Colonic mucosa (tissue), 4 donors: Measurements from ENCODE around the gene TRIM7. TPM values are rescaled to one million over a fixed set of nuclear protein-coding genes. Genes with fewer than 3 reads are reported as not detected.

Experiments
- DNase-seq: peaks from one replicate; pipeline ENCODE4 v3.0.0-alpha.2; 2020
- H3K27ac ChIP-seq: fragments of 200-600 bp; one replicate; pipeline ENCODE4 v1.8.0; 2021
- H3K27me3 ChIP-seq: fragments of 200-600 bp; one replicate; pipeline ENCODE4 v1.8.0; 2021
- H3K36me3 ChIP-seq: fragments of 200-600 bp; one replicate; pipeline ENCODE4 v1.8.0; 2021
- H3K4me1 ChIP-seq: fragments of 200-600 bp; one replicate; pipeline ENCODE4 v1.8.0; 2021; ENCODE audit warnings: mild to moderate bottlenecking
- H3K4me3 ChIP-seq: fragments of 200-600 bp; one replicate; pipeline ENCODE4 v1.8.0; 2021
- H3K9ac ChIP-seq, 2 donors: one replicate each; pipeline ENCODE4 v1.7.0; 2013; ENCODE audit warnings: control low read depth in 2 of 2, low read depth in 2 of 2, low read length in 2 of 2
- H3K9me3 ChIP-seq: fragments of 200-600 bp; one replicate; pipeline ENCODE4 v1.8.0; 2021
- intact Hi-C: fragments of 100-400 bp; cut with DNase I; formaldehyde crosslinking; loops from one replicate; pipeline ENCODE4 v1.14.1; 2022
- total RNA-seq, 2 donors: library from RNA; stranded (reverse); fragmentation: NEBNext Ultra II Directional in 1 of 2; extraction: Animal tissue kit (Norgen Biotek cat#: 25700) in 1 of 2; gene quantifications; one replicate each; pipeline ENCODE4 v1.2.1, GENCODE V29; 2021
- TF ChIP-seq, protein P1 (sequence below): fragments of 200-600 bp; IDR thresholded peaks from one replicate; pipeline ENCODE4 v1.8.0; 2022; ENCODE audit warnings: antibody characterized with exemption, mild to moderate bottlenecking
- donor health status: healthy.
- donor health status: DM: no; HTN: no; CAD: no.
- donor health status: DM: no; HTN: no; CAD: no.

Gene TRIM7
- total RNA-seq, 2 donors from 2014 or later, result 6.8 to 8.7 TPM

DNA sequence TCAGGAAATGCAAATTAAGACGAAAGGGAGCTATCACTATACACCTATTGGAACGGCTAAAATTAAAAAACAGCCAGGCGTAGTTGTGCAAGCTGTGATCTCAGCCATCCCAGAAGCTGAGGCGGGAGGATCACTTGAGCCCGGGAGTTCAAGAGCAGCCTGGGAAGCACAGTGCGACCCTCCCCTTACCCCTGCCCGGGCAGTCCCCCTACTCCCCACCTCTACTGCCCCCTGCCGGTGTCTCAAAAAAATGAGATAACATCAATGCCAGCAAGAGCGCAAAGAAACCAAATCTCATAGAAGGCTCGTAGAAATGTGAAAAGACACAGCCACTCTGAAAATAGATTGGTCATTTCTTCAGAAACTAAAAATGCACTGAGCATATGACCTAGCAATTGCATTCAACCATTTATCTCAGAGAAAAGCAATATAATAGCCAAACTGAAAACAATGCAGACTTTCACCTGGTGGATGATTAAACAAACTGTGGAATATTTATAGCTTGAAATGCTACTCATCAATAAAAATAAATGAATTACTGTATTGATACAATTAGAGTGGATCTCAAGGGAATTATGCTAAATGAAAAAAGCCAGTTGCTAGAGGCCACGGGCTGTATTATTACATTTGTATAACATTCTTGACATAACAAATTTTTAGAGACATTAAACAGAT, 37.0 kb downstream of the TRIM7 start:
- intact Hi-C loops, result loop anchor here (10.0 kb wide), 1 partner anchor 383 kb away; no protein-coding TSS in a partner anchor
- H3K27ac ChIP-seq, result no peak overlapping the region
- no peak overlapping the region for H3K9ac ChIP-seq
- H3K4me1 ChIP-seq, result peaks cover 3% of the 10 kb centered on the region
- DNase-seq, result peak; percentile 44
- H3K36me3 ChIP-seq, result no peaks in the 10 kb centered on the region
- no peak overlapping the region for H3K4me3 ChIP-seq
- TF ChIP-seq, protein P1, sequence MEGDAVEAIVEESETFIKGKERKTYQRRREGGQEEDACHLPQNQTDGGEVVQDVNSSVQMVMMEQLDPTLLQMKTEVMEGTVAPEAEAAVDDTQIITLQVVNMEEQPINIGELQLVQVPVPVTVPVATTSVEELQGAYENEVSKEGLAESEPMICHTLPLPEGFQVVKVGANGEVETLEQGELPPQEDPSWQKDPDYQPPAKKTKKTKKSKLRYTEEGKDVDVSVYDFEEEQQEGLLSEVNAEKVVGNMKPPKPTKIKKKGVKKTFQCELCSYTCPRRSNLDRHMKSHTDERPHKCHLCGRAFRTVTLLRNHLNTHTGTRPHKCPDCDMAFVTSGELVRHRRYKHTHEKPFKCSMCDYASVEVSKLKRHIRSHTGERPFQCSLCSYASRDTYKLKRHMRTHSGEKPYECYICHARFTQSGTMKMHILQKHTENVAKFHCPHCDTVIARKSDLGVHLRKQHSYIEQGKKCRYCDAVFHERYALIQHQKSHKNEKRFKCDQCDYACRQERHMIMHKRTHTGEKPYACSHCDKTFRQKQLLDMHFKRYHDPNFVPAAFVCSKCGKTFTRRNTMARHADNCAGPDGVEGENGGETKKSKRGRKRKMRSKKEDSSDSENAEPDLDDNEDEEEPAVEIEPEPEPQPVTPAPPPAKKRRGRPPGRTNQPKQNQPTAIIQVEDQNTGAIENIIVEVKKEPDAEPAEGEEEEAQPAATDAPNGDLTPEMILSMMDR, result no peak
- no peaks in the 10 kb centered on the region for H3K9me3 ChIP-seq
- H3K27me3 ChIP-seq, result peaks cover 46% of the 10 kb centered on the region

DNA sequence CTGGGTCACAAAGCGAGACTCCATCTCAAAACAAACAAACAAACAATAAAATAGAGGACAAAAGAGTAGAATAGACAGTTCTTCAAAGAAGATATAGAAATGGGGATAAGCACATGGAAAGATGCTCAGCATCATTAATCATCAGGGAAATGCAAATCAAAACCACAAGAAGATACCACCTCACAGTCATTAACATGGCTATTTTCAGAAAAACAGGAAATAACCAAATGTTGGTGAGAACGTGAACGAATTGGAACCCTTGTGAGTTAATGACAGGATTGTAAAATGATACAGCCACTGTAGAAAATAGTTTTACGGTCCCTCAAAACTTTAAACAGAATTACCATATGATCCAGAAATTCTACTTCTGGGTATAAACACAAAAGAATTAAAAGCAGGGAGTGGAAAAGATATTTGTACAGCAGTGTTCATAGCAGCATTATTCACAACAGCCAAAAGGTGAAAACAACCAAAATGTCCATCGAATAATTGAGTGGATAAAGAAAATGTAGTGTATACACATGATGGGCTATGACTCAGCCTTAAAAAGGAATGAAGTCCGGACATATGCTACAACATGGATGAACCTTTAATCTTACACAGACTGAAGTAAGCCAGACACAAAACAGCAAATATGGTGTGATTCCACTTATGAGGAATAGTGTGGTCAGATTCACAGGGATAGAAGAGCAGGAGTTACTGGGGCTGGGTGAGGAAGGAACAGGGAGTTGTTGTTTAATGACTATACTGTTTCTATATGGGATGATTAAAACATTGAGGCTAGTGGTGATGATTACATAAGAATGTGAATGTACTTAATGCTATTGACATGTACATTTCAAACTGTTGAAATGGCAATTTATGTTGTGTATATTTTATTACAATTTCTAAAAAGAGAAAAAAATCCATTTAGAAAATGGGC, 37.9 kb downstream of the TRIM7 start:
- H3K4me1 ChIP-seq, result peaks cover 3% of the 10 kb centered on the region
- no peak overlapping the region for H3K4me3 ChIP-seq
- intact Hi-C loops, result loop anchor here (10.0 kb wide), 1 partner anchor 382 kb away; no protein-coding TSS in a partner anchor
- H3K9me3 ChIP-seq, result no peaks in the 10 kb centered on the region
- TF ChIP-seq, protein P1, result no peak
- no peak overlapping the region for H3K27ac ChIP-seq
- H3K27me3 ChIP-seq, result peaks cover 39% of the 10 kb centered on the region
- H3K36me3 ChIP-seq, result no peaks in the 10 kb centered on the region
- no peak for DNase-seq
- H3K9ac ChIP-seq, result no peak overlapping the region

DNA sequence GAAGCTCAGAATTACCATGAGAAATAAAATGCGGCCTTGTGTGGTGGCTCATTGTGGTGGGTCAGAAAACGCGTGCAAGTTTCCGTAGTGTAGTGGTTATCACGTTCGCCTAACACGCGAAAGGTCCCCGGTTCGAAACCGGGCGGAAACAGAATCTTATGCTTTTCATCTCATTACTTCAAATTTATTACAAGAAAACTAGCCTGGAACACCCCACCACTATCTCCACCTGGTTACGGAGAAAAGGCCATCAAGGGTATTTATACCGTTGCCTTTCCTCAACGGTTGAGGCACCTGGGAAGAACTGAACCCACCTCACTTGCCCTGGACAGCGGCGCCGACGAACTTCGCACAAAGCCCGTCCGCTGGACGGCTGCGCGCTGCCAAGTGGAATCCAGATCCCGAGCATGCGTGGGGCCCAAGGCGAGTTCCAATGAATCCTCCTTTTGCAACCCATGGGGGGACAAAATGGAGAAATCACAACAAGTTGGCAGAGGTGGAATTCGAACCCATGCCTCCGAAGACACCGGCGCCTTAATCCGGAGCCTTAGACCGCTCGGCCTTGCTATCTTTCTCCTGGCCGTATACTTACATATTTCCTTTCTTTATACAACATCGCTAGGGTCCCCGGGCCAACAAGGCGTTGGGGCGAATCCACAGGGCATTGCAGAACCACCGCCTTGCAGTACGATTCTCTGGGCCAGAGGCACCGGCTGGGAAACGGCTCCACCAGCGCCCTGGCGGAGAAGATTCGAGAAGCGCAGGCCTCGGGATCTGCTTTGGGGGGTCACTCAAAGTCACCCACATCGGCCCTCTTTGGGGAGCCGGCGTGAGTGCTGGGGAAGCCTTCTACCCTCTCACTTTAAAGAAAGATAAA, 40.7 kb downstream of the TRIM7 start:
- no peaks in the 10 kb centered on the region for H3K4me1 ChIP-seq
- no peak overlapping the region for H3K9ac ChIP-seq
- H3K27ac ChIP-seq, result no peak overlapping the region
- intact Hi-C loops, result loop anchor here (10.0 kb wide), 1 partner anchor 380 kb away; no protein-coding TSS in a partner anchor
- H3K27me3 ChIP-seq, result peaks cover 23% of the 10 kb centered on the region
- TF ChIP-seq, protein P1, result no peak
- no peaks in the 10 kb centered on the region for H3K9me3 ChIP-seq
- DNase-seq, result no peak
- H3K36me3 ChIP-seq, result no peaks in the 10 kb centered on the region
- H3K4me3 ChIP-seq, result no peak overlapping the region

DNA sequence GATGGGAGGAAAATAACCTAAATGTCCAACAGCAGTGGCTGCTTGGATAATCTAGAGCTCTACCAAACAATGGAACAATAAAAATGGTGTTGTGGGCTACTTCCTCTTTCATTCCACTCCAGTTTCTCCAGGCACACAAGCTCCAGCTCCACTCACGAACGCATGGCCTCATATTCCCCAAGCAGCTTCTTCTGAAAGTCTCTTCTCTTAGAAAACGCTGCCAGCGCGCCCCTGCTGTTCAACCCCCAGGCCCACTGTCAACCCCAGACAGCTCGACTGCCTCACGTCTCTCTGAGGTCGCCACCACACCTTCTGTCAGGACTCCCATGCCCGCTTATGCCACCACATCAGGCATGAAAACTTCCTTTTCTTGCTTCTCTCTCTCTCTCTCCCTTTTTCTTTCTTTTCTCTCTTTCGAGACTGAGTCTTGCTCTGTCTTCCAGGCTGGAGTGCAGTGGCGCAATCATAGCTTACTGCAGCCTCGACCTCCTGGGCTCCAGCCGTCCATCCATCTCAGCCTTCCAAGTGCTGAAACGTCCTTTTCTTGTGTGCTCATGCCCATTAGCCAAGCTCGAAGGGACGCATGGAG, 41.4 kb downstream of the TRIM7 start:
- H3K4me3 ChIP-seq, result no peak overlapping the region
- TF ChIP-seq, protein P1, result no peak
- peaks cover 20% of the 10 kb centered on the region for H3K27me3 ChIP-seq
- no peak overlapping the region for H3K27ac ChIP-seq
- H3K36me3 ChIP-seq, result no peaks in the 10 kb centered on the region
- H3K4me1 ChIP-seq, result no peaks in the 10 kb centered on the region
- H3K9me3 ChIP-seq, result no peaks in the 10 kb centered on the region
- intact Hi-C loops, result loop anchor here (10.0 kb wide), 1 partner anchor 379 kb away; no protein-coding TSS in a partner anchor
- DNase-seq, result no peak
- H3K9ac ChIP-seq, result no peak overlapping the region
